ENCODE results near the gene SLC49A3. TPM values are rescaled to one million over a fixed set of nuclear protein-coding genes. Genes with fewer than 3 reads are reported as not detected.

The SLC49A3 gene
- total and polyA plus RNA-seq, 2 of the 13 experiments (the other 11 are each of a cell fraction or from before 2014, with no cell fraction given), result 0.07 to 0.17 TPM

GRCh38 chr4:676871-677235 lies 12.1 kb downstream of the SLC49A3 start (continued):
- TF ChIP-seq KDM2A (CRISPR knock-in tag; IDR thresholded peaks at IDR 0.05; ENCODE audit: borderline replicate concordance, low read depth), result peak; percentile 15; the same call in 1 of the 2 replicates
- TF ChIP-seq ZNF501 (CRISPR knock-in tag; IDR thresholded peaks at IDR 0.05), result no peak
- TF ChIP-seq CHD2 (IDR thresholded peaks at IDR 0.05; ENCODE audit: low read depth, low read length), result no peak
- TF ChIP-seq AGO2 (optimal IDR thresholded peaks at IDR 0.05; ENCODE audit: low read depth, low read length), result peak; percentile 53
- no peak for TF ChIP-seq IRF9 (CRISPR knock-in tag; IDR thresholded peaks at IDR 0.05; ENCODE audit: borderline replicate concordance)
- no peak for TF ChIP-seq GTF3A (CRISPR knock-in tag; conservative IDR thresholded peaks at IDR 0.05)
- no peak for TF ChIP-seq NFKB2 (CRISPR knock-in tag; IDR thresholded peaks at IDR 0.05; ENCODE audit: borderline replicate concordance)
- TF ChIP-seq PHF8 (CRISPR knock-in tag; IDR thresholded peaks at IDR 0.05), result no peak; the same call in 1 of the 2 replicates
- TF ChIP-seq ZNF382 (CRISPR knock-in tag; IDR thresholded peaks at IDR 0.05; ENCODE audit: borderline replicate concordance), result no peak
- TF ChIP-seq ZKSCAN1 (IDR thresholded peaks at IDR 0.05; ENCODE audit: low read length), result no peak
- no peak for TF ChIP-seq IRF1 (CRISPR knock-in tag; IDR thresholded peaks at IDR 0.05; ENCODE audit: low read depth)
- TF ChIP-seq TAF1 (CRISPR knock-in tag; IDR thresholded peaks at IDR 0.05), result no peak
- 0 out of 2 replicates have a peak, but pooled peaks have one; percentile 45 for TF ChIP-seq ZNF326 (CRISPR knock-in tag; IDR thresholded peaks at IDR 0.05; ENCODE audit: borderline replicate concordance)
